Measurements from ENCODE around the gene IRF4. TPM values are rescaled to one million over a fixed set of nuclear protein-coding genes. Genes with fewer than 3 reads are reported as not detected.
"Not testable (repeated sequence)": the region's sequence is repeated elsewhere in the genome, so short reads cannot be mapped to it uniquely, and the experiment has no call there.

IRF4 gene
- total RNA-seq, 2 experiments from 2014 or later, result 189 to 291 TPM

- intact Hi-C loops (cut with micrococcal nuclease; ENCODE audit: unreplicated experiment), result no loop called here
Measured at GRCh38 chr6:424741-425417, 33.3 kb downstream of the IRF4 start.

GRCh38 chr6:425418-425788 lies 33.9 kb downstream of the IRF4 start:
- ChIA-PET POLR2A (interaction anchor here (1.3 kb wide), 1 partner anchor 9 kb away, joined by 8 read pairs; no protein-coding TSS in a partner anchor), CTCF (ENCODE audit: unreplicated experiment) (interaction anchor here (0.6 kb wide), 1 partner anchor 211 kb away, joined by 3 read pairs; no protein-coding TSS in a partner anchor)
- intact Hi-C loops (cut with micrococcal nuclease; ENCODE audit: unreplicated experiment); H4K20me1 ChIP-seq (ENCODE audit: insufficient read depth, low read length); H3K79me2 ChIP-seq (ENCODE audit: insufficient read depth, low read depth, low read length); DNase-seq (ENCODE audit: low spot score); H3K36me3 ChIP-seq (ENCODE audit: insufficient read depth, low read length); H3K9me3 ChIP-seq (ENCODE audit: low read length); H3K9me2 ChIP-seq (ENCODE audit: insufficient read depth, low read length); BruUV-seq (replicated peaks); H3K27ac ChIP-seq (ENCODE audit: low read depth, low read length, poor library complexity, severe bottlenecking); H3K4me2 ChIP-seq (ENCODE audit: low read length); H3K4me1 ChIP-seq (ENCODE audit: insufficient read depth, low read length, poor library complexity, severe bottlenecking); H3K4me3 ChIP-seq (ENCODE audit: low read depth, low read length, poor library complexity, severe bottlenecking); H2AFZ ChIP-seq (ENCODE audit: low read length): not testable (repeated sequence)

More at GRCh38 chr6:424741-425417, 33.3 kb downstream of the IRF4 start:
- Histone ChIP-seq H2AFZ (ENCODE audit: low read length) (no peak overlapping the region), H3K4me2 (ENCODE audit: low read length) (no peak overlapping the region), H3K9me2 (ENCODE audit: insufficient read depth, low read length) (no peaks in the 10 kb centered on the region), H3K79me2 (ENCODE audit: insufficient read depth, low read depth, low read length) (no peaks in the 10 kb centered on the region), H4K20me1 (ENCODE audit: insufficient read depth, low read length) (no peaks in the 10 kb centered on the region), H3K4me1 (ENCODE audit: insufficient read depth, low read length, poor library complexity, severe bottlenecking) (peaks cover 8% of the 10 kb centered on the region), H3K9me3 (ENCODE audit: low read length) (no peaks in the 10 kb centered on the region), H3K36me3 (ENCODE audit: insufficient read depth, low read length) (no peaks in the 10 kb centered on the region), H3K27ac (ENCODE audit: low read depth, low read length, poor library complexity, severe bottlenecking) (no peak overlapping the region), H3K4me3 (ENCODE audit: low read depth, low read length, poor library complexity, severe bottlenecking) (no peak overlapping the region)
- DNase-seq (ENCODE audit: low spot score), result no peak
- no peak for TF ChIP-seq CTCF (conservative IDR thresholded peaks at IDR 0.05; ENCODE audit: low read length)
- TF ChIP-seq EZH2phosphoT487 (IDR thresholded peaks at IDR 0.05; ENCODE audit: borderline replicate concordance, low read depth, low read length), result no peak
- ChIA-PET POLR2A (interaction anchor here (1.3 kb wide), 1 partner anchor 10 kb away, joined by 8 read pairs; no protein-coding TSS in a partner anchor), CTCF (ENCODE audit: unreplicated experiment) (interaction anchor here (0.6 kb wide), 1 partner anchor 211 kb away, joined by 3 read pairs; no protein-coding TSS in a partner anchor)
- BruUV-seq (replicated peaks), result no TSS peak

GRCh38 chr6:426198-426738 lies 34.7 kb downstream of the IRF4 start:
- CTCF ChIA-PET (ENCODE audit: unreplicated experiment); H3K9me3 ChIP-seq (ENCODE audit: low read length); H3K4me1 ChIP-seq (ENCODE audit: insufficient read depth, low read length, poor library complexity, severe bottlenecking); H3K36me3 ChIP-seq (ENCODE audit: insufficient read depth, low read length); H3K9me2 ChIP-seq (ENCODE audit: insufficient read depth, low read length); H3K27ac ChIP-seq (ENCODE audit: low read depth, low read length, poor library complexity, severe bottlenecking); H2AFZ ChIP-seq (ENCODE audit: low read length); BruUV-seq (replicated peaks); H4K20me1 ChIP-seq (ENCODE audit: insufficient read depth, low read length); H3K4me3 ChIP-seq (ENCODE audit: low read depth, low read length, poor library complexity, severe bottlenecking); H3K4me2 ChIP-seq (ENCODE audit: low read length); intact Hi-C loops (cut with micrococcal nuclease; ENCODE audit: unreplicated experiment); H3K79me2 ChIP-seq (ENCODE audit: insufficient read depth, low read depth, low read length); DNase-seq (ENCODE audit: low spot score): not testable (repeated sequence)
- POLR2A ChIA-PET, result interaction anchor here (1.3 kb wide), 1 partner anchor 8 kb away, joined by 8 read pairs; no protein-coding TSS in a partner anchor

Data from OCI-LY7 (cell line).